Stimulated activated naive CD4-positive, alpha-beta T cell (primary cell): ENCODE results near the gene ZNF746.
"Not testable (repeated sequence)": the region's sequence is repeated elsewhere in the genome, so short reads cannot be mapped to it uniquely, and the experiment has no call there.

ENCODE experiments used
- DNase-seq, 6 experiments: peaks; one replicate each; lab custom pipeline; 2025; lab: John Stamatoyannopoulos, UW

ZNF746 gene

DNA sequence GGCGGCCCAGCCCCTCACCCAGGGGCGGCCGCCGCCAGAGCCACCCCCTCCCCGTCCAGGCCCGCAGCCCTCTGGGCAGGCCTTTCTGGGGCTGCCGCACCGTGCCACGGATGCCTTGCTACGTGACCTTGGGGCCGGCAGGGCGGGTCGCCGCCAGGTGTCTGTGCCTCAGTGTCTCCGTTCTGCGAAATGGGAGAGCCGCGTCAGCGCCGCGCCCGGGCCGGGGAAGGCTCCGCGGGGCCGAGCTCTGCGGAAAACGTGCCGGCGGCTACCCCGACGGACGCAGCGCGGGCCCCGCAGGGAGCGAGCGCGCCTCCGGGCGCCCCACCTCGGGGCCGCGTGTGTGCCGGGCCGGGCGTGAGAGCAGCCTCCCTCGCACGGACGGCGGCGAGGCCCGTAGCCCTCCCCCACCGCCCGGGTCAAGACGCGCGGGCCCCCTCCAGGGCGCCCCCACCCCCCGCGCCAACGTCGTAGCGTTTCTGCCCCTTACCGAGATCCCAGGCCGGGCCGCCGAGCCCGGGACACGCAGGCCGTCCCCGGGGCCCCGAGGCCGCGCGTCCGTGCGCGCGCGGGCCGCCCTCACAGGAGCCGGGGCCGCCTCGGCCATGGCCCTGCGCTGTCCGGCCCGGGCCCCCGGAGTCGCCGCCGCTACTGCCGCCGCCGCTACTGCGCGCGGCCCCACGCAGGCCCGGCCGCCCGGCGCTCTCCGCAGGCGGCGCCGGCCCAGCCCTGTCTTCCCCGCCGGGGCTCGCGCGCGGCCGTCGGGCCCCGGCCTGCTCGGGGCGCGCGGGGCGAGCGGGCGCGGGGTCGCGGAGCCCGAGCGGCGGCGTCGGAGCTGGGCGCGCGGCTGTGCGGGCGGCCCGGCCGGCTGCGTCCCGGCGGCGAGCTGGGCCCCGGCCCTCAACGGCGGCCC lies 37.8 kb downstream of the ZNF746 start:
- no peak for DNase-seq

- no peak for DNase-seq
These were observed 38.4 kb downstream of the ZNF746 start for GRCh38 chr7:149459201-149459539.

- no peak for DNase-seq
These were observed 39.4 kb downstream of the ZNF746 start for GRCh38 chr7:149458235-149458634.

- no peak for DNase-seq
These were observed 39.8 kb downstream of the ZNF746 start for GRCh38 chr7:149457766-149458165.

DNA sequence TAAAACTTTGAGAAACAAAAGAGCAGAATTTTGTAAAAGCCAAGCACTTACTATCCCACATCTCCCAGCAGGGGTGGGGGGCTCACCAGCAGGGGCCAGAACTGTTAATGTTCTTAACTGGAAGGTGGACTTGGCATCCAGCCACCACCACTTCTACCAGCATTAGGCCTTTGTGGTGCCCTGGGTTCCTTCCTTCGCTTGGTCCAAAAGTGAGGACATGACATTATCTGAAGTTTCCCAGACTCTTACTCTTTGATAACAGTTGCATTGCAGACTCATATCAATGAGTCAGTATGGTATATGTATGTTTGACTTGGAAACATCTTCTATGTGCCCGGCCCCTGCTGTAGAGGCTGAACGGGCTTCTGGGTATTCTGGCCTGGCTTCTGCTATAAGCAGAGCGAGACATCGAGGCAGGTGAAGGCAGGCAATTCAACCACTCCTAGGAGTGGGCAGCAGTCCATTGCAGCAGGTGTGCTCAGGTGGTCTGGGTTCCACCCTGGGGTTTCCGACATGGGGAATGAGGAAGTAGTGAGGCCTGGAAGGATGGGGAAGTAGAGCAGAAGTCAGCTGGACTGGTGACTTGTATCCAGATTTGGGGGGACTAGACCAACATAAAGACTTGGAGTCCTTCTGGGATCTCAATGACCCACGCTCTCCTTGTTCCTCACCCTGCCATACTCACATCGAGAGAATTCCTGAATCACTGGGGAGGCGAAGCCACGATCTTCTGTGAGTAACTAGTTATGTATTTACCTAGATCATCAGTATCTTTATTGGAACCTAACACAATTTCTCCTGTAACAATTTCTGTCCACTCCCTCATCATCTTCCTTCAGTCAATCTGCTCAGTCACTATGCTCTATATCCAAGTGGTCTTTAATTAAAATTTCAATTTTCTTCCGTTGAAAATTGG lies 40.8 kb downstream of the ZNF746 start:
- no peak for DNase-seq

DNA sequence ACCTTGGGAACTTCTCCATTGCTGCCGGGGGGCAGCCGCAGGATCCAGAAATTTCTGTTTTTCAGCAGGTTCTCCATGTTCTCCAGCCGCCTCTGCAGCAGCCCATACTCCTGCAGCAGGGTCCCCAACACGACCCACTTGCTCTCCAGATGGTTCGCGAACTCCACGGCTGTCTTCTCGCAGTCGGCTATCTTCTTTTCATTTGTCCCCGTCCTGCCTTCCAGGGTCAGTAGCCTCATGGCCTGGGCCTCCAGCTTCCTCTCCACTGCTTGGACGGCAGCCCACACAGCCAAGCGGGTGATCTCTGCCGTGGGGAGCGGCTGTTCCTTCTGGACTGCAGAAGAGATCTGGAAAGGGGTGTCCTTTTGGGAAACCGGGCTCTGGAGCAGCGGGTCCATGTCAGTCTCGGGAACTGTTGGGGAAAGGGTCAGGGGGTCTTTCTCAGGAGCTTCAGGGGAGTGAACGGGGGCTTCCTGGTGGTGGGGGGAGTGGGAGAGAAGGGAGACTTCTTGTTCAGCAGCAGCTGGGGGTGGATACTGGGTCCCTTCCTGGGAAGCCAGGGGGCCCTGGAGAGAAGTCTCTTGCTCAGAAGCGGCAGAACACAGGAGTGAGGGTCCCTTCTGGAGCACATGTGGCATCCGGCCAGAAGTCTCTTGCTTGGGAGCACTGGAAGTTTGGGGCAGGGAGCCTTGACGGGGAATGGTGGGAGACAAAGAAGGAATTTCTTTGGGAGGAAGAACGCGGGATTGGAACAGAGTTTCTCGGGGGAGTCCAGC lies 42.2 kb downstream of the ZNF746 start:
- DNase-seq: no peak

DNA sequence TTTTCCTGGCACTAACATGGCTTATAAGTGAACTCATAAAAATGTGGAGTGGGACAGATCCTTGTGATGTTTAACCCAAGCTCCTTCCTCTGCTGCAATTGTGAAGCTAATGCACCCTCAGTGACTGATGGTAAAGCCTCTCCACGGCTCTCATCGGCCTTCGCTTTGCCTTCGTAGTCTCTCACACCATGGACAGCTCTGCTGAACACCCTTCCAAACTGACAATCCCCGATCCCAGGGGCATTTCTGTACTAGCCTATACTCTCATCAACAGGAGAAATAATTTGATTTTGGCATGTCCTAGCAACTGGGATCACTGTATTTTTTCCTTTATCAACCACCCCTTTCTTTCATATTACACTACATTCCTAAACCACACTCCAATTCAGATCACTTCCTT lies 42.9 kb downstream of the ZNF746 start:
- DNase-seq: no peak

DNA sequence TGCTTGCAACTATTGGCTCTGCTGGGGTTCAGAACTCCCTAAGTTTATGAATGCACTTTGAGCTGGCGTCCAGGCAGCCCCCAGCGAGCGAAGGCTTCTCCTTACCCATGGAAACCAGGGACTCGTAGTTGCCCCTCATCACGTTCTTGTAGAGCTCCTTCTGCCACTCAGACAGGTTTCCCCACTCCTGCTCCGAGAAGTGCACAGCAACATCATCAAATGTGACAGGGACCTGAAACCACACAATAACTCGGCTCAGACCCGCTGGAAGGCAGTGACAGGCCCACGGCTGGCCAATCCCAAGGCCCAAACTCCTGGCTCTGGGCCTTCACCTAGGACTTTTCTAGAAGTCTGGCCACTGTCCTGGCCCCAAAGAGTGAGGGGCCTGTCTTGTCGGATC lies 43.6 kb downstream of the ZNF746 start:
- DNase-seq: no peak

DNA sequence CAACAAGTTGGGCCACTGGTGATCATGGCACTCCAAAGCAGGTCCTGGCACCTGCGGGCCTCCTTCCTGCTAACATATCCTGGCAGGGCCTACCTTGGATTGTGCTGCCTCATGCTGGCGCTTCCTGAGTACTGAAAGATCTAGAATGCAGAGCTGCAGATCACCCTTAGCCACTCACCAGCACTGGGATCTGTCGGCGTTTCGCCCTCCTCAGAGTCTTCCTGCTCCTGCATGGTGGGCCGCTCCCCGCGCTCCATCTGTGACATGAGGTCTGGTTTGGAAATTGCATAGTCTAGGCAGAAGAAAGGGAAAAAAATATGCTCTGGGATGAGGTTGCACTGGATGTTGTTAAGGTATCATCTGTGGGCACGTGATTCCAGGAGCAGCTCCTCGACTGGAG lies 46.8 kb downstream of the ZNF746 start:
- no peak for DNase-seq

- DNase-seq: no peak
These were observed 47.7 kb downstream of the ZNF746 start for GRCh38 chr7:149449897-149450296.

- no peak for DNase-seq
These were observed 48.6 kb downstream of the ZNF746 start for GRCh38 chr7:149448961-149449360.

- DNase-seq: not testable (repeated sequence)
These were observed 51.6 kb downstream of the ZNF746 start for GRCh38 chr7:149446026-149446425.

GRCh38 chr7:149444287-149444686 lies 53.3 kb downstream of the ZNF746 start:
- DNase-seq: no peak

- no peak for DNase-seq
These were observed 54.1 kb downstream of the ZNF746 start for GRCh38 chr7:149443523-149443922.

GRCh38 chr7:149442924-149443323 lies 54.7 kb downstream of the ZNF746 start:
- DNase-seq: no peak

DNA sequence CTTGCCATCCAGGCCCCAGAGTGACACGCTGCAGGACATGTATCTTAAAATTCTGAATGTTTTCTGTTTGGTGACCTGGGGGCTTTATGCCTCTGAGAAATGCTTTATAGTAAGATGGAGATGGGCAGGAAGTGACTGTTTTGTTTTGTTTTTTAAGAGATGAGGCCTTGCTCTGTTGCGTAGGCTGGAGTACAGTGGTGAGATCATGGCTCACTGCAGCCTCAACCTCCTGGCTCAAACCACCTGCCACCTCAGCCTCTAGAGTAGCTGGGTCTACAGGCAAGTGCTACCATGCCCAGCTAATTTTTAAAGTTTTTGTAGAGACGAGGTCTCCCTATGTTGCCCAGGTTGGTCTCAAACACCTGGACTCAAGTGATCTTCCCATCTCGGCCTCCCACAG lies 57.4 kb downstream of the ZNF746 start:
- no peak for DNase-seq

GRCh38 chr7:149436358-149436757 lies 61.3 kb downstream of the ZNF746 start:
- no peak for DNase-seq

DNA sequence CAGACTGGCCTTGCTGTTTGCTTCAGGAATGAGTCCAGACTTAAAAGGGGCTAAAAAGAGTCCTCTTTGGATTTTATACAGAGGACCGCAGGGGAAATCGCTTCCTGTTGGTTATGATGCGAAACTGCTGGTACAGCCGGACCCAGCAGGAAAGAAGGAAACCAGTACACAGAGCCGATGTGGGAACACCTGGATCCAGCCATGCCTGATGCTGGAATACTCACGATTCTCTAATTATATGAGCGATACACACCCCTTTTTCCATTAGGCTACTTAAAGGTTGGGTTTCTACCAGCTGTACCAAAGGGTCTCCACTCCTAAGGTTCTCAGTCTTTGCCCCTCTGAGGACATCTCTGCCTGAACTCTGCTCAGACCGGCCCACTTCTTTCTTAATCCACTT lies 64.5 kb downstream of the ZNF746 start:
- DNase-seq: no peak

DNA sequence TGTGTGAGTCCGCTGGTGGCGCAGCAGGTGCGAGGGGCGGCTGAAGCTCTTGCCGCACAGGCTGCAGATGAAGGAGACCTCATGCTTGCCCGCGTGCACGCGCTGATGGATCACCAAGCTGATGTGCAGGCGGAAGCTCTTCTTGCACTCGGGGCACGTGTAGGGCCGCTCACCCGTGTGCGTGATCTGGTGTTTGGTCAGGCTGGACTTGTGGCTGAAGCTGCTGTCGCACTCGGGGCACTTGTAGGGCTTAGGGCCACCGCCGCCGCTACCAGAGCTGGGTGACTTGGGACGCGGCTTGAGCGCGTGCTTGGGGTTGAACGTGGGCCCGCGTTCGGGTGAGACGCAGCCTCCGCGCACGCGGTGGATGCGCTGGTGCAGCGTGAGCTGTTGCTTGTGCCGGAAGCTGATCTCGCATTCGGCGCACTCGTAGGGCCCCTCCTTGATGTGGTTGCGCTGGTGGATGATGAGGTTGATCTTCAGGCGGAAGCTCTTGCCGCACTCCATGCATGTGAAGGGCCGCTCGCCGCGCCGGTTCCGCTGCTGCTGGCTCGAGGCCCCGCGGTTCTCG lies 65.4 kb downstream of the ZNF746 start:
- DNase-seq: no peak

DNA sequence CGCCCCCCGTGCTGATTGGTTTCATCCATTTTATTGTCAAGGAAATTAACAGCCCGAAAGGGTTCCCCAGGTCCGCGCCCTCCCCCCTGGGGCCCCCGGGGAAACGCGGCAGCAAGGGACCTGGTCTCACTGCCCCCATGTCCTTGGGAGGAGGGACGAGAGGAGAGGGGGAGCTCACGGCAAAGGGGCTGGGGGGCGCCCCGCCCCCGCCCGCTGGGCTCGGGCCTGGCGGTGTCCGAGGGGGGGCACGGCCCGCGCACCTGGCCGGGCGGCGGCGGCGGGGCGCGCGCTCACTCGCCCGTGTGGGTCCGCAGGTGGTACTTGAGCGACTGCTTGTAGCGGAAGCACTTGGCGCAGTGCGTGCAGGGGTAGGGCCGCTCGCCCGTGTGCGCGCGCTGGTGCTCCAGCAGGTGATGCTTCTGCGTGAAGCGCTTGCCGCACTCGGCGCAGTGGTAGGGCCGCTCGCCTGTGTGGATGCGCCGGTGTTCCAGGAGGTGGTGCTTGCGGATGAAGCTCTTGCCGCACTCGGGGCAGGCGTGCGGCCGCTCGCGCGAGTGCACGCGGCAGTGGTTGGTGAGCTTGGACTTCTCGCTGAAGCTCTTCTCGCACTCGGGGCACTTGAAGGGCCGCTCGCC lies 66.0 kb downstream of the ZNF746 start:
- no peak for DNase-seq

GRCh38 chr7:149430192-149430591 lies 67.4 kb downstream of the ZNF746 start:
- no peak for DNase-seq
